ENCODE data around the gene RIN3. TPM values are rescaled to one million over a fixed set of nuclear protein-coding genes. Genes with fewer than 3 reads are reported as not detected.
A peak's percentile ranks its signal among the peaks of the same experiment; 100 is the strongest.

The RIN3 gene
- polyA plus RNA-seq, 6 donors from 2014 or later = 7.6 to 43.7 (median 24.5) TPM

- DNase-seq (no peak), ATAC-seq (ENCODE audit: low read depth in 2 of 2) (no peak)
- H3K27ac Mint-ChIP-seq = no peak overlapping the region
- no peaks in the 10 kb centered on the region for H3K27me3 Mint-ChIP-seq
- H3K9me3 Mint-ChIP-seq = no peaks in the 10 kb centered on the region
- no peaks in the 10 kb centered on the region for H3K36me3 Mint-ChIP-seq
- H3K4me3 Mint-ChIP-seq = no peak overlapping the region
- H3K4me1 Mint-ChIP-seq = peaks cover 0 to 5% (median 0%) of the 10 kb centered on the region in 3 donors
Measured at GRCh38 chr14:92719421-92719820, 205.8 kb downstream of the RIN3 start.

- peaks cover 0 to 5% (median 0%) of the 10 kb centered on the region in 3 donors for H3K4me1 Mint-ChIP-seq
- H3K27ac Mint-ChIP-seq = no peak overlapping the region
- no peak overlapping the region for H3K4me3 Mint-ChIP-seq
- DNase-seq (no peak), ATAC-seq (ENCODE audit: low read depth in 2 of 2) (no peak)
- H3K36me3 Mint-ChIP-seq = no peaks in the 10 kb centered on the region
- H3K27me3 Mint-ChIP-seq = no peaks in the 10 kb centered on the region
- no peaks in the 10 kb centered on the region for H3K9me3 Mint-ChIP-seq
Measured at GRCh38 chr14:92719890-92720323, 206.3 kb downstream of the RIN3 start.

- DNase-seq (no peak), ATAC-seq (ENCODE audit: low read depth in 2 of 2) (no peak)
- peaks cover 0 to 8% (median 7%) of the 10 kb centered on the region in 3 donors for H3K4me1 Mint-ChIP-seq
- peak overlapping the region in 1 of 6 donors; percentile 88 for H3K27ac Mint-ChIP-seq
- no peak overlapping the region for H3K4me3 Mint-ChIP-seq
- H3K27me3 Mint-ChIP-seq = no peaks in the 10 kb centered on the region
- H3K36me3 Mint-ChIP-seq = peaks cover 9 to 20% of the 10 kb centered on the region in 2 donors
- peaks cover 0 to 4% (median 0%) of the 10 kb centered on the region in 7 donors for H3K9me3 Mint-ChIP-seq
Measured at GRCh38 chr14:92724516-92725340, 211.1 kb downstream of the RIN3 start.

- H3K27ac Mint-ChIP-seq = no peak overlapping the region
- no peak overlapping the region for H3K4me3 Mint-ChIP-seq
- H3K4me1 Mint-ChIP-seq = peaks cover 0 to 8% (median 8%) of the 10 kb centered on the region in 3 donors
- ATAC-seq (ENCODE audit: low read depth in 2 of 2) (no peak), DNase-seq (no peak)
- peaks cover 0 to 4% (median 0%) of the 10 kb centered on the region in 7 donors for H3K9me3 Mint-ChIP-seq
- peaks cover 18 to 23% of the 10 kb centered on the region in 2 donors for H3K36me3 Mint-ChIP-seq
- H3K27me3 Mint-ChIP-seq = no peaks in the 10 kb centered on the region
Measured at GRCh38 chr14:92726135-92726932, 212.8 kb downstream of the RIN3 start.

- Mint-ChIP-seq H3K4me1 (peaks cover 0 to 8% (median 8%) of the 10 kb centered on the region in 3 donors), H3K27ac (no peak overlapping the region), H3K4me3 (no peak overlapping the region), H3K27me3 (no peaks in the 10 kb centered on the region), H3K36me3 (peaks cover 23 to 29% of the 10 kb centered on the region in 2 donors), H3K9me3 (peaks cover 0 to 4% (median 0%) of the 10 kb centered on the region in 7 donors)
- DNase-seq = no peak
- ATAC-seq (ENCODE audit: low read depth in 2 of 2) = no peak
Measured at GRCh38 chr14:92726933-92727262, 213.3 kb downstream of the RIN3 start.

- peaks cover 0 to 8% (median 8%) of the 10 kb centered on the region in 3 donors for H3K4me1 Mint-ChIP-seq
- H3K27me3 Mint-ChIP-seq = no peaks in the 10 kb centered on the region
- peak overlapping the region in 1 of 8 donors; percentile 2 for H3K4me3 Mint-ChIP-seq
- H3K36me3 Mint-ChIP-seq = peaks cover 32 to 38% of the 10 kb centered on the region in 2 donors
- H3K9me3 Mint-ChIP-seq = peaks cover 0 to 4% (median 0%) of the 10 kb centered on the region in 7 donors
- H3K27ac Mint-ChIP-seq = peak overlapping the region in 1 of 6 donors; percentile 9
- ATAC-seq (ENCODE audit: low read depth in 2 of 2) (peak; percentile 41 to 56), DNase-seq (no peak)
Measured at GRCh38 chr14:92728759-92729364, 215.3 kb downstream of the RIN3 start.

- H3K27me3 Mint-ChIP-seq = no peaks in the 10 kb centered on the region
- ATAC-seq (ENCODE audit: low read depth in 2 of 2) = no peak
- no peak for DNase-seq
- no peak overlapping the region for H3K4me3 Mint-ChIP-seq
- H3K9me3 Mint-ChIP-seq = peaks cover 0 to 4% (median 0%) of the 10 kb centered on the region in 7 donors
- peak overlapping the region in 2 of 6 donors; percentile 19 to 35 for H3K27ac Mint-ChIP-seq
- peaks cover 32 to 38% of the 10 kb centered on the region in 2 donors for H3K36me3 Mint-ChIP-seq
- H3K4me1 Mint-ChIP-seq = peaks cover 0 to 8% (median 5%) of the 10 kb centered on the region in 3 donors
Measured at GRCh38 chr14:92729634-92730358, 216.2 kb downstream of the RIN3 start.

GRCh38 chr14:92731622-92732115 lies 218.1 kb downstream of the RIN3 start:
- H3K4me3 Mint-ChIP-seq = no peak overlapping the region
- no peaks in the 10 kb centered on the region for H3K27me3 Mint-ChIP-seq
- peaks cover 30% of the 10 kb centered on the region in 2 donors for H3K36me3 Mint-ChIP-seq
- peak overlapping the region in 1 of 6 donors; percentile 64 for H3K27ac Mint-ChIP-seq
- peaks cover 3 to 10% (median 4%) of the 10 kb centered on the region in 3 donors for H3K4me1 Mint-ChIP-seq
- peaks cover 0 to 3% (median 0%) of the 10 kb centered on the region in 7 donors for H3K9me3 Mint-ChIP-seq
- ATAC-seq (ENCODE audit: low read depth in 2 of 2) = no peak
- DNase-seq = no peak

- Mint-ChIP-seq H3K27me3 (no peaks in the 10 kb centered on the region), H3K27ac (no peak overlapping the region), H3K4me3 (no peak overlapping the region), H3K4me1 (peaks cover 14 to 23% (median 15%) of the 10 kb centered on the region in 3 donors), H3K36me3 (peaks cover 19 to 23% of the 10 kb centered on the region in 2 donors), H3K9me3 (no peaks in the 10 kb centered on the region)
- DNase-seq (no peak), ATAC-seq (ENCODE audit: low read depth in 2 of 2) (no peak)
Measured at GRCh38 chr14:92733007-92733406, 219.4 kb downstream of the RIN3 start.

- peaks cover 19 to 28% of the 10 kb centered on the region in 2 donors for H3K36me3 Mint-ChIP-seq
- no peak overlapping the region for H3K4me3 Mint-ChIP-seq
- no peak for ATAC-seq (ENCODE audit: low read depth in 2 of 2)
Measured at GRCh38 chr14:92734618-92735017, 221.0 kb downstream of the RIN3 start.

GRCh38 chr14:92735344-92735743 lies 221.8 kb downstream of the RIN3 start:
- Mint-ChIP-seq H3K27me3 (no peaks in the 10 kb centered on the region), H3K4me3 (no peak overlapping the region), H3K36me3 (peaks cover 19 to 24% of the 10 kb centered on the region in 2 donors), H3K27ac (no peak overlapping the region), H3K9me3 (no peaks in the 10 kb centered on the region), H3K4me1 (peaks cover 11 to 29% (median 14%) of the 10 kb centered on the region in 3 donors)
- DNase-seq (no peak), ATAC-seq (ENCODE audit: low read depth in 2 of 2) (no peak)

More at GRCh38 chr14:92734618-92735017, 221.0 kb downstream of the RIN3 start:
- DNase-seq = no peak
- peaks cover 11 to 27% (median 14%) of the 10 kb centered on the region in 3 donors for H3K4me1 Mint-ChIP-seq
- H3K9me3 Mint-ChIP-seq = no peaks in the 10 kb centered on the region
- H3K27me3 Mint-ChIP-seq = no peaks in the 10 kb centered on the region
- no peak overlapping the region for H3K27ac Mint-ChIP-seq

GRCh38 chr14:92737206-92737605 lies 223.6 kb downstream of the RIN3 start:
- peak; percentile 30 to 64 for ATAC-seq (ENCODE audit: low read depth in 2 of 2)
- peak overlapping the region in 3 of 6 donors; percentile 35 to 81 (median 73) for H3K27ac Mint-ChIP-seq

More at GRCh38 chr14:92737206-92737605, 223.6 kb downstream of the RIN3 start:
- H3K4me3 Mint-ChIP-seq = peak overlapping the region in 2 of 8 donors; percentile 21 to 34
- H3K9me3 Mint-ChIP-seq = no peaks in the 10 kb centered on the region
- peaks cover 7 to 12% of the 10 kb centered on the region in 2 donors for H3K36me3 Mint-ChIP-seq
- H3K4me1 Mint-ChIP-seq = peaks cover 11 to 29% (median 14%) of the 10 kb centered on the region in 3 donors
- H3K27me3 Mint-ChIP-seq = no peaks in the 10 kb centered on the region
- no peak for DNase-seq

Measured in naive B cell (primary cell).